Thyroid gland (tissue), 4 donors: ENCODE measurements around the gene LRIG1.

Experiments used
- POLR2A ChIP-seq, 2 donors: fragments of 450-650 bp; IDR thresholded peaks; one replicate each; pipeline ENCODE4 v1.6.1; 2017; ENCODE audit warnings: antibody characterized with exemption in 2 of 2, mild to moderate bottlenecking in 2 of 2, moderate library complexity in 1 of 2
- TF ChIP-seq, protein P1 (sequence below), 6 experiments: fragments of 200-600 bp in 3 of 6; fragments of 450-650 bp in 3 of 6; sonication (generic) in 3 of 6; IDR thresholded peaks; one replicate each; pipeline ENCODE4 v1.5.1; 2016 to 2019; ENCODE audit warnings: antibody characterized with exemption in 6 of 6, mild to moderate bottlenecking in 2 of 6, inconsistent platforms in 1 of 6, moderate library complexity in 1 of 6

GRCh38 chr3:66508461-66508860, 7.6 kb upstream of the LRIG1 start:
- TF ChIP-seq, protein P1, sequence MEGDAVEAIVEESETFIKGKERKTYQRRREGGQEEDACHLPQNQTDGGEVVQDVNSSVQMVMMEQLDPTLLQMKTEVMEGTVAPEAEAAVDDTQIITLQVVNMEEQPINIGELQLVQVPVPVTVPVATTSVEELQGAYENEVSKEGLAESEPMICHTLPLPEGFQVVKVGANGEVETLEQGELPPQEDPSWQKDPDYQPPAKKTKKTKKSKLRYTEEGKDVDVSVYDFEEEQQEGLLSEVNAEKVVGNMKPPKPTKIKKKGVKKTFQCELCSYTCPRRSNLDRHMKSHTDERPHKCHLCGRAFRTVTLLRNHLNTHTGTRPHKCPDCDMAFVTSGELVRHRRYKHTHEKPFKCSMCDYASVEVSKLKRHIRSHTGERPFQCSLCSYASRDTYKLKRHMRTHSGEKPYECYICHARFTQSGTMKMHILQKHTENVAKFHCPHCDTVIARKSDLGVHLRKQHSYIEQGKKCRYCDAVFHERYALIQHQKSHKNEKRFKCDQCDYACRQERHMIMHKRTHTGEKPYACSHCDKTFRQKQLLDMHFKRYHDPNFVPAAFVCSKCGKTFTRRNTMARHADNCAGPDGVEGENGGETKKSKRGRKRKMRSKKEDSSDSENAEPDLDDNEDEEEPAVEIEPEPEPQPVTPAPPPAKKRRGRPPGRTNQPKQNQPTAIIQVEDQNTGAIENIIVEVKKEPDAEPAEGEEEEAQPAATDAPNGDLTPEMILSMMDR (IDR thresholded peaks at IDR 0.05) = no peak
- no peak for TF ChIP-seq POLR2A (IDR thresholded peaks at IDR 0.05)
